GM21528 (cell line): ENCODE measurements around the gene WDR87.

Experiments used
- ATAC-seq: cut with Tn5 transposase; IDR thresholded peaks from one replicate; pipeline ENCODE4 v1.9.1; 2021; ENCODE audit warnings: mild to moderate bottlenecking, moderate library complexity; ENCODE audit not compliant: unreplicated experiment, low FRiP score

Gene WDR87

DNA sequence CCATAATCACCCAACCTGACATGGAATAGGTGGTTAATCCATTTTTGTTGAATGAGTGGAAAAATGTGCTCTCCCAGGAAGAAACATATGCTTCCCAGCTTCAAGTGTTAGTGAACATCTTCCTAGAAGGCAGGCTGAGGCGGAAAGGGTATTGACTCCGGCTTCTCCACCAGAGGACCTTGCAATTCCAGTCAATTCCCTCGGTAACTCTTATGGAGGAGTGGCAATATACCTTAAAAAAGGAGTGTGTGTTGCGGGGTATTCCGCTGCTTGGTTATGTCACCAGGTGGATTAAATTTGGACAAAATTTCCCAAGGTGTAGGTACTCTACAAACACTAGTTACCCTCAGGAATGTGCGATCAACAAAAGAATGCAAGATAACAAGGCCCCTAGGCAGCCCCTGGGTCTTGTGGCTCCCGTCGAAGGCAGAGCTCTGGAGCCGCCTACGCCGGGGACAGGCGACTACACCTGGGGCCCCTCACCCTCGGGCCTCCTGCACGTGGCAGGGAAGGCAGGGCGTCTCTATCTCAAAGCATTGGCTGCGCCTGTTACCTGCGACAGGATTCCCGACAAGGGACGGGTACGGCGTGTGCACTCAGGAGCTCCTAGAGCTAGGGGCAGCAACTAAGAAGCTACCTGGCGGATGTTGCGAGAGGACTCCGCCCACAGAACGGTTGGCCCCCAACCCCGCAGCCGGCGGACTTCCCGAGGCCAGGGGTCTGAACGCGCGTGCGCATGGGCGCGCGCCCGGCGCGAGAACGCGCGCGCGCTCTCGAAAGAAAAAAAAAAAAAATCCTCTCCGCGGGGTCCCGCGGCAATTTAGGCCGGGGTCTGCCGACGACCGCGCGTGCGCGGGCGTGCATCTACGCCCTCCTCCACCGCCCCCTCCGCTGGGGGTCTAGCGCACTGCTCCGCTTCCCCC is at the start of gene WDR87:
WDR87 (minus strand) TSS at position 649 of the 923 bp plus-strand sequence. CDS start 8,355 bp downstream, outside the sequence.
- ATAC-seq, result peak; percentile 24

DNA sequence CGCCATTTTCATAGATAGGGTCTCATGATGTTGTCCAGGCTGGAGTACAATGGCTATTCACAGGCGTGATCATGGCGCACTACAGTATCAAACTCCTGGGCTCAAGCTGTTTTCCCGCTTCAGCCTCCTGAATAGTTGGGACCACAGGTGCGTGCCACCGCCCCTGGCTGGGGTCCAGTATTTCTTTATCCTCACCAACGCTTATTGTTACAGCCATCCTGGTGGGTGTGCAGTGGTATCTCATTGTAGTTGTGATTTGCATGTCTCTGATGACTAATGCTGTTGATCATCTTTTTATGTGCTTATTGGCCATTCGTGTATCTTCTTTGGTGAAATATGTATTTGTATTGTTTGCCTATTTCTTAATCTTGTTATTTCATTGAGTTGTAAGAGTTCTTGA is 49.6 kb upstream of the WDR87 start:
- ATAC-seq, result no peak

DNA sequence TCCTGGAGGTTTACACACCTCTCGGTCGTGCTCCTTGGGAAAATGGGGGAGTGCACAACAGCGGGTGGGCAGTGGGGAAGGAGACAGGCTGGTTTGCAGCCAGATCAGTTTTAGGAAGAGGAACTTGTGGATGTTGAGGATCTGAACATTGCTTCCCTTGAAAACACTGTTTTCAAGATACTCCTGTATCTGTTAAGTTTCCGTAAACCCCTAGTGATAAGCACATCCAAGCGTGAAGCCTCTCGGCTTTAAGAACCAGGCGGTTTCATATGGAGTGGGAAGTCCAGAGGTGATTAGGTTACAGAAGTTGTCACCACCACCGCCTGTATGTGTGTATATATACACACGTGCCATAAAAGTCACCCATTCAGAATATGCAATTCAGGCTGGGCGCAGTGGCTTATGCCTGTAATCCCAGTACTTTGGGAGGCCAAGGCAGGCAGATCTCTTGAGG is 48.1 kb upstream of the WDR87 start:
- no peak for ATAC-seq

DNA sequence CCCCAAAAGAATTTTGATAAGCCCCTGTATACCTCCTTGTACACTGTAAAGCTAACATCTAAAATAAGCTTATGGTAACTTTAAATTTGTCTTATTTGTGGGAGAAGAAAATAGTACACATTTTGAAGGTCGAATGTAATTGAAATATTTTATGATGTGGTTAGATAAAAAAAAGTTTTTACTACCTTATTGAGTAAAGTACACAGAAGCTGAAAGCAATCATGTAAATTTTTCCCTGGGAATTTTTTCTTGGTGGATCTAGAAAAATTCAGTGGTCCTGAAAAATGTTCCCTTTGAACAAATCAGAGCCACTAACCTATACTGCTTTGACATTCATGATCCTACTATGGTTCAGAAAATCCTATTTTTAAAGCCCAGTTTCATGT is 47.5 kb upstream of the WDR87 start:
- ATAC-seq, result no peak

DNA sequence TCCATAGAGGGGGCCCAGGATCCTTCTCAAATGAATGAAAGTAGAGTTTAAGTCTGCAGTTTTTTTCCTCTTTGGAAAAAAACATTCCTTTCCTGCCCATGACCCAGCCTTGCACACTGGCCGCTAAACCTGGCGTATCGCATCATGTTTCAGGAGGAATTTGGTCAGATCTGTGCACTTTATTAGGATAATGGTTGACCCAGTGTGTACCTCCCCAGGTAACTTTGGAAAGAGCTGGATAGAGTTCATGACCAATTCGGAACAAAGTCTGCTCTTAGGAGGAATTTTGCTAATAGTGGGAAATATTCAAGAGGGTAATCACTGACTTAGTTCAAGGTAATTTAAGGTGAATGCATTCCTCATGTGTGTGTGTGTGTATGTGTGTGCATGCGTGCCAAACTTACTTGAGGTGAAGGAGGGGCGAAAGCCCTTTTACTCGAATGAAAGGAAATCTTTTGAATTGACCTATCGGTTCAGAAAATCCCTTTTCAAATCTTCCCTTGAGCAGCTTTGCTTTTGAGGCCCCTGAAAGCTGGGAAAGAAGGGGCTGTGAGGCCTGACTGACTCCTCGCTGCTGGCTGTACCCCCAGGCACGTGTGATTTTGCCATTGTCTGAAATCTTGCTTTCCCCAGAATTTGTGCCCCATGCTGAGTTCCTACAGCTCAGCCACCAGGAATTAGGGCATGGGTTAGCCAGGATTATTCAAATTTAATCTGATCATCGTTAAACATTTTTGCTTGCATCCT is 47.0 kb upstream of the WDR87 start:
- ATAC-seq, result no peak

DNA sequence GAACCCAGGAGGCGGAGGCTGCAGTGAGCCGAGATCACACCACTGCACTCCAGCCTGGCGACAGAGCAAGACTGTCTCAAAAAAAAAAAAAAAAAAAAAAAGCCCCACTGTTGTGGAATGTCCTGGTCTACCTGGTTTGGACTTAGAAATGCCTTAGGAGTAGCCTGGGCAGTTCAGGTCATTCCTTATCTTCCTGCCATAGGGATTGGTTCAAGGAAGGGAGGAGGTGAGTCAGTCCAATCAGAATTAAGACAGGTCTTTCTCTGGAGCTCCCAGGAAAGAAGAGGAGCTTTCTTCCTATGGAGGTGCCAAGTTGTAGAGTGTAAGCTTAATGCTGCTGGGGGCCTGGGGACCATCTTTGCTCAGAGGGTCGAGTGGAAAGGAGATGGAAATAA is 45.4 kb upstream of the WDR87 start:
- no peak for ATAC-seq

DNA sequence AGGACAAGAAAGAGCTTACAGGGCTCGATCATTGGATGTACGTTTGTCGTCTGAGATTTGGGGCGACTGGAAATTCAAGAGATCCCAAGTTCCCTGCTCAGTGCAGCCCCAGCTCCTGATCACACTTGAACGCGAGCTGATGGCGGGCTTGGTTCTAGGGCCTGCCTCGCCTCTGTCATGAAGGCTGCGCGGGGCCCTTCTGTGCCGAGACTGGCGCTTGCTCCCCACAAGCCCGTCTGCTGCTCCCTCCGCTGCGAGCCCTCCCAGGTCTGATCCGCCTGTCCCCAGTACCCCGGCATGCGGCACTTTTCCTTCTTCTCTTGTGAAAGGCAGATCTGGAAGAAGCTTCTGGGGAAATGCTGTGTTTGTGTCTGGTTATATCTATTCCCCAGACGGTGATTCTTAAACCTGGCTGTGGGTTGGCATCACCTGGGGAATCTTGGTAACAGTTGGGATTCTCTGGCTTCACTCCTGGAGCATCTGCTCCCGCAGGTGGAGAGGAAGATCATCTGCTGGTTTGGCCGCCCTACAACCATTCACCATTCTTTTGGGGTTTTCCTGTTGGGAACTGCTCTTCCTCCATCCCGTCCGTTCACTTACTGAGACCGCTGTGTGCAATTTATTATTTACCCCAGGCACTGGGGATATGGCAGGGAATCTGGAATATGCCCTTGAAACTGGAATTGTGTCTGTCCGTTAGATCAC is 44.2 kb upstream of the WDR87 start:
- ATAC-seq, result no peak

DNA sequence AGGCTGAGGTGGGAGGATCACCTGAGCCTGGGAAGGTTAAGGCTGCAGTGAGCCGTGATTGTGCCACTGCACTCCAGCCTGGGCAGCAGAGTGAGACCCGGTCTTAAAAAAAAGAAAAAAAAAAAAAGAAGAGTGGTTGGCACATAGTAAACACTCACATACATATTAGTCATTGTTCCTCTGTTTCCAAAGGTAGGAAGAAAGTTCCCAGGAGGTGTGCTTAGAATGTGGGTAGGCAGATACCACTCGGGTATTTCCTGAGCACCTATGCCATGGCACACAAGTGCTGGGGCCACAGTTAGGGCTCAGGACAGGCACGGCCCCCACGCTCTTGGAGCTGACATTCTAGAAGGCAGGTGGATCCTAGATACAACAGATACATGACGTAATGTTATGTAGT is 42.0 kb upstream of the WDR87 start:
- no peak for ATAC-seq

DNA sequence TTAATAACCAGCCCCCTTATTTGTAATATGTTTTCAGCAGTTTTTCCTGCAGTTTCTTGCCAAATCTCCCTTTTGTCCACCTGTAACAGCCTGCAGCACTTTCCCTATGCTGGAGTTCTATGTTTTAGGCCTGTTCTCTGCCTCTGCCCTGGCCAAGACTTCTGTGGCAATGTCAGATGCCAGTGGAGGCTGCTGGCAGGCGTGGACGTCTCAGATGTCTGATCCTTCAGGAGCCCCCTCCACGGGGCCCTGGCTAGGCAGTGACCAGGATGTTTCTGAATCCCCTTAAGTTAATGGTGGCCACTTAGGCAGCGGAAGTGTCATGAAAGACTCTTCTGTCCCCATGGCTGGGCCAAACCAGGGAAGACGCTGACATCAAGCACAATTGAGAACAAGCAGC is 41.4 kb upstream of the WDR87 start:
- ATAC-seq, result no peak

DNA sequence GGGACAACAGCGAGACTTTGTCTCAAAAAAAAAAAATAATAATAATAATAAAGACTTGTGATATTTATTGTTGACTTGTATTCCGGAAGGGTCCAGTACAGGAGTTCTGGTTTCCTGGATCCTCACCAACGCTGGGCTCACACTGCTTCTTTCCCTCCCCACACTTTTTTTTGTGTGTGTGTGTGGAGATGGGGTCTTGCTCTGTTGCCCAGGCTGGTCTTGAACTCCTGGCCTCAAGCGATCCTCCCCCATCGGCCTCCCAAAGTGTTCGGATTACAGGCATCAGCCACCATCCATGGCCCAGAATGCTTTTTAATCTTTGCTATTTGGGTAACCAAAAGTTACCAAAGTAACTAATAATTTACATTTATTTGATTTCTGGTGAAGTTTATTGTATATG is 39.7 kb upstream of the WDR87 start:
- ATAC-seq, result no peak

DNA sequence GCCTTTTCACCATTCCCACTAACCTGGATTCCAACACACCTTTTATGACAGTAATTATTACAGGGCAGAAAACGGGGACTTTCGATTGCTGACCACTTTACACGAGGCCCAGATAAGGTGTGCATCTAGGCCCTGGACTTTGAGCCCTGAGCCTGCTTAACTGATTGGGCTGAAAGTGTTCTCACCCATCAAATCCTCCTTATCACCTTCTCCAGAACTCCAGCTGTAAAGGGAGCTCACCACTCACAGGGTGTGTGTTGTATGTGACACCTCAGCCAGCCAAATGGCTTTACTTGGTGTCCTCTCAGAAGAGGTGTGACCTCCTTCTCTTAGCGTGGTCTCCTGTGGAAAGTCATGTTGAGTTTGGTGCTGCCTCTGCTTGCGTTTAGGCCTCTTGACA is 37.1 kb upstream of the WDR87 start:
- ATAC-seq, result no peak

DNA sequence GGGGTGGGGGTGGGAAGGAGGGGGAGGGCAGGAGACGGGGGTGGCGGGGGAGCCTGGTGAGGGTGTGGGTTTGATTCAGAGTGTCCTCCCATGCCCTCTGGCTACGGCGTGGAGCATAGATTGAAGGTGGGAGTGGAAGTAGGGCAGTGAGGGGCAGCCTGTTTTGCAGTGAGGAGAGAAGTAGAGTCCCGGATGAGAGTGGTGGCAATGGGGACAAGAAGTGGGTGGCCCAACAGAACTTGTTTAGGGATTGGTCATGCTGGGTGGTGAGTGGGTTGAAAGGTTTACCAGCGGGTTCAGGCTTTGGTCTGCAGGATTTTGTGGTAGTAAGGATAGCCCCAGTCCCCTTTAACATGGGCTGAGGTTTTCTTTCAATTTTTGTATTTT is 36.1 kb upstream of the WDR87 start:
- ATAC-seq, result no peak

DNA sequence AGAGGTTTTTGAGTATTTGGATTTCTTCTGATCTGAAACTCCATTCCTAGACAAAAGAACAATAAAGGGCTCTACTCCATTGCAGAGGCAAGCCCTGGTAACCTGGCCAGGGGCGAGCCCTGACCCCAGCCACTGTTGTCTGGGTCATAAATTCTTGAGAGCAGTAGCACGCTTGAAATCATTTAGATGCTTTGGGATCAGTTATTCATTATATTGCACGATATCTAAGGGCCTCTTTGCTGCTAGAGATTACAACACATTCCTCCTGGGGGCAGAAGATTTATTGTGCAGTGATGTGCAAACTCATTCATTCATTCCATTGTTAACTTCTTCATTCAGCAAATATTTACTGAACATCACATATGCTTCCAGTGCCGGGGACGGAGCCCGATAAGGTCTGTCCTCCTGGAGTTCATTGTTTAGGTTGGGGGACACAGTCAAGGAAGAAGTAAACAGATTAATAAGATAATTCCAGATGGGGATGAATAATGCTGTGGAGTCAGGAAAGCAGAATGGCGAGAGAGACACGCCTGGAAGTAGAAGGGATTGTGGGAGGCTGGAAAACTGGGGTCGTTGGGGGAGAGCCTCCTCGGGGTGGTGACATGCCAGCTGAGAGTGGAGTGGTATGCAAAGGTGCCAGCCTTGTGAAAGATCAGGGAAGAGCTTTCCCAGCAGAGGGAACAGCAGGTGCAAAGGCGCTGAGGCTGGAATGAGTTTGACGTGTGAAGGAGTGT is 35.6 kb upstream of the WDR87 start:
- ATAC-seq, result no peak

DNA sequence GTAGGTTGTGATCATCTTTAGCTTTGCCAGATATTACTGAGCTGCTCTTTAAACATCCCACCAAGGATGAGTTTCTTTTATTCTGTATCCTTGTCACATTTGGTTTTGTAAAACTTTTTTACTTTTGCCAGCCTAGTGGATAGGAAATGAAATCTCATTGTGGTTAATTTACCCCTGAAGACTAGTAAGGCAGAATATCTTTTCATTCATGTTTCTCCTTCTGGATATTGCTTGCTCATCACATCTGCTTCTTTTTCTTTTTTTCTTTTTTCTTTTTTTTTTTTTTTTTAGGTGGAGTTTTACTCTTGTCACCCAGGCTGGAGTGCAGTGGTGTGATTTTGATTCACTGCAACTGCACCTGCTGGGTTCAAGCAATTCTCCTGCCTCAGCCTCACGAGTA is 32.0 kb upstream of the WDR87 start:
- no peak for ATAC-seq

DNA sequence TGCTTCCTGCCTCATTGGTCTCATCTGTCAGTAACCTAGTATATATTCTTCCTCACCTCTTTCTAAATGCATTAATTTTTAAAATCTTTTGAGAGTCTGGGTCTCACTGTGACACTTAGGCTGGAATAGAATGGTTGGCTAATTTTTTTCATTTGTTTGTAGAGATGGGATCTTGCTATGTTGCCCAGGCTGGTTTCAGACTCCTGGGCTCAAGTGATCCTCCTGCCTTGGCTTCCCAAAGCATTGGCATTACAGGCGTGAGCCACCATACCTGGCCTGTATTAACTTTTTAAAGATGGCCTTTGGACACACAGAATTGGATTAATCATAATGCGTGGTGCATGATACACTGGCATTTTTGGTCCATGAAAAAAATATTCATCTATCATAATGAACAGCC is 30.5 kb upstream of the WDR87 start:
- ATAC-seq, result no peak

DNA sequence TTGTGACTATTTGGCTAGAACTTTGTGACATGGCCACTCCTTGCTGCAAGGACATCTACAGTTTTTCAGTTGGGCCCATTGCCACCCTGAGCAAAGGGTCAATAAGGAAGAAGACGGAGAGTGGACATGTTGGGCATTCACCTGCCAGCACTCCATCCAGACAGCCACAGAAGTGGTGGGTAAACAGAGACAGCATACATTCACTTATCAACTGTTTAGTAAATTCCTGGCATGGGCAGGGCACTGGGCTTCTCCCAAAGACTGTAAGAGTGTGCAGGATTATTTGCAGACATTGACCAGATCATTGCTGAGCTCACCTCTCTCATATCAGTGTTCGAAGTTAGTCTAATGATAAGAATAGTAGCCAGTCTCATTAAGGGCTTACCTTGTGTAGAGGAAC is 29.8 kb upstream of the WDR87 start:
- no peak for ATAC-seq

DNA sequence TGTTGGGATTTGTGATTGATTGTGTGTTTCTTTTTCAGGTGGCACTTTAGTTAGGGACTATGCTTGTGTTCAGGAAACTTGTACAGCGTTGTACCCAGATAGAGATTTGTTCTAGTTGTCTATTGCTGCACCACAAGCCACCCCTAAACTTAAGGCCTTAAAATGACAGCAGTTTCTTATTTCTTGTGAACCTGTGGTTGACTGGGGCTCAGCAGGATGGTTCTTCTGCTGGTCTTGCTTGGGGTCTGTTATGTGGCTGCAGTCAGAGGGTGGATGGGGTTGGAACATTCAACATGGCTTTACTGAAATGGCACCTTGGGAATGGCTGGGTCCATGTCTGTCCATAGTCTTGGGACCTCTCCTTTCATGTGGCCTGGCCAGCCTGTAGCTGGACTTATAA is 28.9 kb upstream of the WDR87 start:
- no peak for ATAC-seq

DNA sequence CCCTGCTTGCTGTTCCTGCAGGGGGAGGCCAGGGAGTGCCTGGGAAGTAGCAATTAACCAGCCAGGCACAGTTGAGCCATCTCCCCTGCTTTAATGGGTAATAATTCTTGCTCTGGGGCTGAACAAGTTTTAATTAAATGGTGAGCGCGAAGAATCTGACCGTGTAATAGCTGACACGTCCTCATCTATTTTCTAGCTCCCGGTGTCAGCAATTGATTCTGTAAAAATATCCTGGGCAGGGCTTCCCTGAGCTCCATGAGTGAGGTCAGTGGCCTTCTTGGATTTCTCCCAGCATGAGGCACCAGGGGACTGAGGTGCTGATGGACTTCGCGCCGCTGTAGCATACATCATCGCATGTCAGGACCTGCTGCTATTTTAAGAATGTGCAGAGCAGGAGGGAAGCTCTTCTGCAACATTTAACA is 27.6 kb upstream of the WDR87 start:
- ATAC-seq, result no peak

DNA sequence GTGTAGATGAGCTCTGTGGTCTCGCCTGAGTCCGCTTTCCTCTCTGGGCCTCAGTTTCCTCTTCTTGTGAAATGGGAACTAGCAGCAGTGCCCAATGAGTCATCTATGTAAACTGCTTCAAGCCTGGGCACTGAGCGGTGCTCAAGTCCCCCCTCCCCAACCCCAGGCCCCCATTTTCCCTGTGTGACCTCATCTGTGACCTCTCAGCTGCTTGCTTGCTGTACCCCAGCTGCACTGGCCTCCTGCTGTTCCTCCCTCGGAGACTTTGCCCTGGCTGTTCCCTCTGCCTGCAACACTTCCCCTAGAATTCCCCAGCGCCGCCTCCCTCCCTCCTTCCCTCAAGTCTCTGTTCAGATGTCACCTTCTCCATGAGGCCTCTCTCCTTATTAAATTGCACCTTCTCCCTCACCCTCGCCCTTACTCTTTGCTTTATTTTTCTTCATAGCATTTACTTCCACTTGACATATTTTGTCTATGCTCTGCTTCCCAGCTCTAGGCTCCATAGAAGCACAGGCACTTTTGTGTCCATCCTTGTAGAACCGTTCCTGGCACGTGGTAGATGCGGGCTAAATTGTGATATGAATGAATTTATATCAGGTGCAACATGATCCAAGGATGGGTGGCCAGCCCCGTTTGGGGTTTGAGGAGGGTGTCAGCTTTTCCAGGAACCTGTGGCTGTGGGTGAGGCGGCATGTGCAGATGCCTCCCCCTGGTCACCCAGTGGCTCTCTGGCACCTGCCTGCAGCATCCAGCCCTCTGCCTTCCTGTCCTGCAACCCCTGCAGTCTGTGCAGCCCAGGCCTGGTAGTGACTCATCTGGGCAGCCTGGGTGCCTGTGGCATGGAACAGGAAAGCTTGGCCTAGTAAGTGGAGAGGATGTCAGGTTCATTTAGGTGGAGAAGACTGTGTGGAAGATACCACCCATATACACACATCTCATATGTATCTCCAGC is 26.9 kb upstream of the WDR87 start:
- no peak for ATAC-seq
